Tibial artery (tissue), 4 donors: Measurements from ENCODE around the gene POU2AF1.
A peak's percentile ranks its signal among the peaks of the same experiment; 100 is the strongest.

Experiments used
- DNase-seq, 2 donors: peaks; one replicate each; pipeline ENCODE4 v3.0.0-alpha.2; 2019
- H3K27ac ChIP-seq, 2 donors: fragments of 200-600 bp; sonication (generic) in 1 of 2; 1 replicate in 1 of 2; 2 replicates in 1 of 2; pipeline ENCODE4 v1.5.1; 2018 to 2019; ENCODE audit warnings: mild to moderate bottlenecking in 1 of 2
- H3K27me3 ChIP-seq, 2 donors: fragments of 200-600 bp; sonication (generic) in 1 of 2; one replicate each; pipeline versions ENCODE4 v1.5.1 to v1.6.0; 2016 to 2019
- H3K36me3 ChIP-seq, 3 donors: fragments of 200-600 bp; sonication (generic) in 2 of 3; one replicate each; pipeline ENCODE4 v1.5.1; 2016 to 2019; ENCODE audit warnings: mild to moderate bottlenecking in 2 of 3
- H3K4me1 ChIP-seq, 4 donors: fragments of 200-600 bp; sonication (generic) in 2 of 4; 1 replicate in 3 of 4; 2 replicates in 1 of 4; pipeline ENCODE4 v1.5.1; 2016 to 2019
- H3K4me3 ChIP-seq, 2 donors: fragments of 200-600 bp; sonication (generic) in 1 of 2; 1 replicate in 1 of 2; 2 replicates in 1 of 2; pipeline ENCODE4 v1.5.1; 2018 to 2019; ENCODE audit warnings: mild to moderate bottlenecking in 2 of 2
- H3K9me3 ChIP-seq, 3 donors: fragments of 200-600 bp; sonication (generic) in 1 of 3; one replicate each; pipeline ENCODE4 v1.5.1; 2016 to 2019
- CTCF ChIP-seq, 2 experiments: fragments of 200-600 bp in 1 of 2; fragments of 450-650 bp in 1 of 2; IDR thresholded peaks; one replicate each; pipeline ENCODE4 v1.5.1; 2017 to 2019; ENCODE audit warnings: antibody characterized with exemption in 2 of 2, mild to moderate bottlenecking in 1 of 2, moderate library complexity in 1 of 2
- intact Hi-C: fragments of 100-400 bp; cut with DNase I; formaldehyde crosslinking; loops from one replicate; pipeline ENCODE4 v1.15.0; 2023; ENCODE audit warnings: low total_unique reads

Gene POU2AF1

GRCh38 chr11:111329306-111330204 is 49.5 kb downstream of the POU2AF1 start:
- no peaks in the 10 kb centered on the region for H3K27me3 ChIP-seq
- DNase-seq = peak; percentile 73 to 89
- intact Hi-C loops = no loop called here
- H3K4me1 ChIP-seq = peaks cover 0 to 90% (median 64%) of the 10 kb centered on the region in 4 donors
- no peaks in the 10 kb centered on the region for H3K36me3 ChIP-seq
- H3K9me3 ChIP-seq = no peaks in the 10 kb centered on the region
- no peak for TF ChIP-seq CTCF (IDR thresholded peaks at IDR 0.05)
- H3K4me3 ChIP-seq = no peak overlapping the region
- H3K27ac ChIP-seq = peak overlapping the region; percentile 72 to 80

- Histone ChIP-seq H3K4me1 (peaks cover 0 to 95% (median 65%) of the 10 kb centered on the region in 4 donors), H3K36me3 (no peaks in the 10 kb centered on the region), H3K27me3 (no peaks in the 10 kb centered on the region), H3K27ac (peak overlapping the region; percentile 72 to 80), H3K4me3 (no peak overlapping the region), H3K9me3 (no peaks in the 10 kb centered on the region)
- no peak for TF ChIP-seq CTCF (IDR thresholded peaks at IDR 0.05)
- intact Hi-C loops = no loop called here
- peak in 1 of 2 donors; percentile 74 for DNase-seq
These were observed 51.0 kb downstream of the POU2AF1 start for GRCh38 chr11:111327908-111328624.

GRCh38 chr11:111326824-111327223 is 52.3 kb downstream of the POU2AF1 start:
- no peaks in the 10 kb centered on the region for H3K36me3 ChIP-seq
- no peaks in the 10 kb centered on the region for H3K9me3 ChIP-seq
- no peak overlapping the region for H3K4me3 ChIP-seq
- peaks cover 0 to 85% (median 60%) of the 10 kb centered on the region in 4 donors for H3K4me1 ChIP-seq
- peak overlapping the region; percentile 72 to 80 for H3K27ac ChIP-seq
- intact Hi-C loops = no loop called here
- H3K27me3 ChIP-seq = no peaks in the 10 kb centered on the region
- no peak for DNase-seq
- no peak for TF ChIP-seq CTCF (IDR thresholded peaks at IDR 0.05)

- peak overlapping the region; percentile 72 to 80 for H3K27ac ChIP-seq
- TF ChIP-seq CTCF (IDR thresholded peaks at IDR 0.05) = no peak
- intact Hi-C loops = no loop called here
These were observed 53.8 kb downstream of the POU2AF1 start for GRCh38 chr11:111325259-111325658.

GRCh38 chr11:111324277-111324720 is 54.8 kb downstream of the POU2AF1 start:
- Histone ChIP-seq H3K36me3 (no peaks in the 10 kb centered on the region), H3K4me3 (peak overlapping the region; percentile 11 to 24), H3K27ac (peak overlapping the region; percentile 72 to 80), H3K4me1 (peaks cover 0 to 71% (median 45%) of the 10 kb centered on the region in 4 donors), H3K27me3 (no peaks in the 10 kb centered on the region), H3K9me3 (no peaks in the 10 kb centered on the region)
- no peak for TF ChIP-seq CTCF (IDR thresholded peaks at IDR 0.05)
- intact Hi-C loops = no loop called here
- peak; percentile 32 to 74 for DNase-seq

More at GRCh38 chr11:111325259-111325658, 53.8 kb downstream of the POU2AF1 start:
- Histone ChIP-seq H3K36me3 (no peaks in the 10 kb centered on the region), H3K27me3 (no peaks in the 10 kb centered on the region), H3K4me3 (no peak overlapping the region), H3K9me3 (no peaks in the 10 kb centered on the region), H3K4me1 (peaks cover 0 to 79% (median 53%) of the 10 kb centered on the region in 4 donors)
- peak; percentile 55 to 76 for DNase-seq
